A549 treated with GW870086 at 1 μM for 4 hours (cell line): ENCODE measurements around the gene NADK2. TPM values are rescaled to one million over a fixed set of nuclear protein-coding genes. Genes with fewer than 3 reads are reported as not detected.

ENCODE experiments used
- total RNA-seq: library from RNA; stranded (reverse); fragments of 200-300 nt; extraction: Qiagen RNA extraction; gene quantifications from 5 replicates; pipeline ENCODE4 v1.2.3, GENCODE V29; 2022; ENCODE audit warnings: low read depth

NADK2 gene
- total RNA-seq: 8.4 to 11.9 TPM (median 11.0 TPM) in 5 replicates

GRCh38 chr5:36241631-36242533 lies at the start of gene NADK2:
TSS of gene NADK2 (minus strand) at chr5:36241925. CDS start at chr5:36241798, 127 bp downstream.

GRCh38 chr5:36151434-36152323 lies 90.0 kb downstream of the NADK2 start, which contains the start of the genes LMBRD2 and SKP2:
TSS of gene LMBRD2 (minus strand) at chr5:36151887. CDS start at chr5:36143349, 8,538 bp downstream.
TSS of gene SKP2 (plus strand) at chr5:36152111. CDS start at chr5:36152263, 152 bp downstream.

Other genes starting within 250 kb of the NADK2 start
- not detected in 5 replicates for gene UGT3A2, start 175.0 kb downstream of the NADK2 start, total RNA-seq
- gene LMBRD2, start 90.0 kb downstream of the NADK2 start, total RNA-seq: 0.75 to 2.3 TPM (median 1.3 TPM) in 5 replicates
- 17.2 to 24.5 TPM (median 20.1 TPM) in 5 replicates for gene SKP2, start 89.8 kb downstream of the NADK2 start, total RNA-seq
- not detected in 5 replicates for gene RANBP3L, start 60.0 kb upstream of the NADK2 start, total RNA-seq